HG02678 (cell line): ENCODE results near the gene DPY30.

Source experiments
- ATAC-seq: cut with Tn5 transposase; IDR thresholded peaks from one replicate; pipeline ENCODE4 v1.9.1; 2021; ENCODE audit warnings: mild to moderate bottlenecking, moderate library complexity; ENCODE audit not compliant: unreplicated experiment

The DPY30 gene

DNA sequence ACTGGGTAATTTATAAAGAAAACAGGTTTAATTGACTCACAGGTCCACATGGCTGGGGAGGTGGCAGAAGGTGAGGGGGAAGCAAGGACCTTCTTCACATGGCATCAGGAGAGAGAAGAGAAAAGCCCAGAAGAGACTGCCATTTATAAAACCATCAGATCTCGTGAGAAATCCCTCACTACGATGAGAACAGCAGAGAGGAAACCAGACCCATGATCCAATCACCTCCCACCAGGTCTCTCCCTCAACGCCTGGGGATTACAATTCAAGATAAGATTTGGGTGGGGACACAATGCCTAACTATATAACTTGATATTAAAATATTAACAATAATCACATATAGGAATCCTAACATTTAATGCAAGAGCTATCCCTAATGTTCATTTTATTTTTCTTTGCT is 60.6 kb downstream of the DPY30 start:
- no peak for ATAC-seq

GRCh38 chr2:31978436-31978835 is 61.2 kb downstream of the DPY30 start:
- ATAC-seq: no peak
